Thymus (tissue), 11 donors: ENCODE results near the gene ATXN1. TPM values are rescaled to one million over a fixed set of nuclear protein-coding genes. Genes with fewer than 3 reads are reported as not detected.

Source experiments
- DNase-seq, 9 donors: peaks; one replicate each; pipeline ENCODE4 v3.0.0-alpha.2; 2013; ENCODE audit warnings: low spot score in 9 of 9, low read depth in 6 of 9, missing footprints in 1 of 9
- H3K27ac ChIP-seq, 2 donors: one replicate each; pipeline ENCODE4 v1.5.1; 2013; ENCODE audit warnings: control low read depth in 1 of 2, low read depth in 1 of 2, low read length in 1 of 2, mild to moderate bottlenecking in 1 of 2, moderate library complexity in 1 of 2
- H3K27me3 ChIP-seq, 2 donors: one replicate each; pipeline ENCODE4 v1.5.1; 2013; ENCODE audit warnings: low read length in 1 of 2; ENCODE audit not compliant: control insufficient read depth in 2 of 2, insufficient read depth in 1 of 2
- H3K36me3 ChIP-seq, 2 donors: one replicate each; pipeline ENCODE4 v1.5.1; 2013; ENCODE audit warnings: low read length in 1 of 2, mild to moderate bottlenecking in 1 of 2, moderate library complexity in 1 of 2; ENCODE audit not compliant: control insufficient read depth in 2 of 2, insufficient read depth in 2 of 2
- H3K4me1 ChIP-seq, 2 donors: one replicate each; pipeline ENCODE4 v1.5.1; 2013; ENCODE audit warnings: low read length in 2 of 2; ENCODE audit not compliant: control insufficient read depth in 2 of 2, insufficient read depth in 2 of 2
- H3K4me3 ChIP-seq, 2 donors: one replicate each; pipeline ENCODE4 v1.5.1; 2013; ENCODE audit warnings: low read length in 2 of 2, control low read depth in 1 of 2, mild to moderate bottlenecking in 1 of 2
- H3K9me3 ChIP-seq, 2 donors: one replicate each; pipeline ENCODE4 v1.5.1; 2013; ENCODE audit warnings: low read length in 1 of 2, mild to moderate bottlenecking in 1 of 2; ENCODE audit not compliant: control insufficient read depth in 2 of 2, insufficient read depth in 1 of 2
- WGBS: extraction: QIAGEN DNeasy Blood & Tissue Kit; methylation state at CpG from one replicate; pipeline ENCODE4 v1.1.7; 2013; 5-methylcytosine and 5-hydroxymethylcytosine counted together
- polyA plus RNA-seq: library from polyadenylated mRNA; stranded (reverse); fragments of 200-250 nt; gene quantifications from one replicate; pipeline ENCODE4 v1.2.3, GENCODE V29; 2013
- total RNA-seq: library from RNA; stranded (reverse); fragments of 120-200 nt; gene quantifications from one replicate; pipeline ENCODE4 v1.2.4, GENCODE V29; 2013
- donor health status: healthy.

The ATXN1 gene
- total and polyA plus RNA-seq, 2 donors: 6.8 to 7.1 TPM

GRCh38 chr6:16305246-16305725 lies 456.0 kb downstream of the ATXN1 start:
- no peak overlapping the region for H3K27ac ChIP-seq
- DNase-seq: no peak
- H3K36me3 ChIP-seq: peaks cover 0 to 3% of the 10 kb centered on the region in 2 donors
- H3K4me1 ChIP-seq: no peaks in the 10 kb centered on the region
- 83% methylated on average over 7 of the region's 7 CpGs for WGBS
- no peak overlapping the region for H3K4me3 ChIP-seq
- H3K27me3 ChIP-seq: peaks cover 0 to 10% of the 10 kb centered on the region in 2 donors
- no peaks in the 10 kb centered on the region for H3K9me3 ChIP-seq

- no peak for DNase-seq
- no peak overlapping the region for H3K4me3 ChIP-seq
- H3K27me3 ChIP-seq: peaks cover 0 to 10% of the 10 kb centered on the region in 2 donors
- H3K9me3 ChIP-seq: no peaks in the 10 kb centered on the region
- no peak overlapping the region for H3K27ac ChIP-seq
- H3K4me1 ChIP-seq: peaks cover 0 to 6% of the 10 kb centered on the region in 2 donors
- 97% methylated on average over 27 of the region's 27 CpGs for WGBS
- H3K36me3 ChIP-seq: peaks cover 0 to 3% of the 10 kb centered on the region in 2 donors
These were observed 458.3 kb downstream of the ATXN1 start for GRCh38 chr6:16302721-16303552.

GRCh38 chr6:16301511-16301910 lies 459.7 kb downstream of the ATXN1 start:
- Histone ChIP-seq H3K27me3 (peaks cover 0 to 9% of the 10 kb centered on the region in 2 donors), H3K4me1 (peaks cover 0 to 6% of the 10 kb centered on the region in 2 donors), H3K9me3 (no peaks in the 10 kb centered on the region), H3K4me3 (no peak overlapping the region), H3K27ac (no peak overlapping the region), H3K36me3 (peaks cover 0 to 3% of the 10 kb centered on the region in 2 donors)
- no peak for DNase-seq
- WGBS: 94% methylated on average over 7 of the region's 7 CpGs

DNA sequence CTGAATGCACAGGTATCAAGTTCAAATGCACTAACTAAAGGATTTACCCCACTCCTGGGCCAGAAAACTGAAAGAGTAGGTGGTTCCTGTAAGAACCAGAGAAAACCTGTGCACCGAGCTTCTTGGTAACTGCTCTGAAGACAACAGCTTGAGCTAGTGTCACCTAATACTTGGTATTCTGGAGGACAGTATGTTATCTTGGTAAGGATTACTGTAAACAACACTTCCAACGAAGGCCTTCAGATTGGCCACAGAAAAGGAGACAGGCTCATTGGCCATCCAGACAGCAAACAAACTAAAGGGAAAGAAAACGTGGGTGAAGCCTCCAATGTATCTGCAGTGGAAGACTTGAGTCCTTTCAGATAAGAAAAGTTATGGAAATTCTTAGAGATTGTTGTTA lies 461.4 kb downstream of the ATXN1 start:
- H3K36me3 ChIP-seq: no peaks in the 10 kb centered on the region
- no peaks in the 10 kb centered on the region for H3K9me3 ChIP-seq
- WGBS: 95% methylated on average over 3 of the region's 3 CpGs
- H3K4me1 ChIP-seq: peaks cover 0 to 6% of the 10 kb centered on the region in 2 donors
- no peaks in the 10 kb centered on the region for H3K27me3 ChIP-seq
- DNase-seq: no peak
- no peak overlapping the region for H3K27ac ChIP-seq
- H3K4me3 ChIP-seq: no peak overlapping the region

DNA sequence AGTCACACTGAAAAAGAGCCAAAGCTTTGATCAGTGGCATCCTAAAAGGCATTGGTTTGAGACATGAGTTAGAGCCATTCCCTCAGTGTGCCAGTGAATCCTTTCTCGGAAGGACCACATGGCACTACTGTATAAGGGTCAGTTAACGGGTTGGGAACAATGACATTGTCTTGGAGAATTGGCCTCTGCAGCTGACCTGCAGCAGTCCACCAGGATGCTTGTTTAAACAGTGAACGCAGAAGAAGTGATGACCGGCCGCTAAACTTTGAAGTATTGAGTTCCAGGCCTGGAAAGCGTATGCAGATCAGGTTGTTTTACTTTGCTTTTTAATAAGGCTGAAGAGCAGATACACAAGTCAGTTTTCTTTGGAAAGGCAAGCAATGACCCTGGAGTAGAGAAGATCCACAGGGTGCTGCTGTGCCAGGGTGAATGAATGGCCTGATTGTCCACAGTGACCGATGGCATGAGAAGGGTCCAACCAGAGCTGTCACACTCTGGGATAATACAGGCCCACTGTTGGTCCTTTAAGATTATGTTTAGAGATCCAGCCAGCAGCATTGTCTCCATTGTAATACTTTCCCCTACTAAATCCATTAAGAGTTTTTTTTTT lies 465.1 kb downstream of the ATXN1 start:
- Histone ChIP-seq H3K9me3 (no peaks in the 10 kb centered on the region), H3K27me3 (no peaks in the 10 kb centered on the region), H3K4me3 (no peak overlapping the region), H3K4me1 (peaks cover 0 to 6% of the 10 kb centered on the region in 2 donors), H3K36me3 (no peaks in the 10 kb centered on the region), H3K27ac (no peak overlapping the region)
- 98% methylated on average over 7 of the region's 7 CpGs for whole genome bisulfite sequencing
- DNase-seq: no peak

DNA sequence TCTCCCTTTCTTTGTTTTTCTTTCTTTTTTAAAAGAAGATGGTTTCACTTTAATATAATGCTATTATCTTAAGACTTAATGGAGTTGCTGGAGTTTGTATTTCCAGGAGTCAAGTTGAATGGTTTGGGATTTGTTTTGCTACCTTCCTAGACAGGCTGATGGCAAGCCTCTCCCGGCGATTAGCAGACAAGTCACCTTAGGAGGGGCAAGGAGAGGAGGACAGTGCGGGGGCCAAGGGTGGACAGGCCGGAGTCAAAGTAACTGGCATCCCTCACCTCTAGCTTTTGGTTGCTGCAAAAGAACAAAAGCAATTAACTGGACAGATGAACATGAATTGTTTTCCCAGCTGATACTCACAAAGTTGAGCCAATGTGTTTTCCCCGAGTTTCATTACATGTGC lies 465.8 kb downstream of the ATXN1 start:
- Histone ChIP-seq H3K4me3 (no peak overlapping the region), H3K27me3 (no peaks in the 10 kb centered on the region), H3K27ac (no peak overlapping the region), H3K4me1 (peaks cover 0 to 6% of the 10 kb centered on the region in 2 donors), H3K36me3 (no peaks in the 10 kb centered on the region), H3K9me3 (no peaks in the 10 kb centered on the region)
- no peak for DNase-seq
- 96% methylated on average over 5 of the region's 5 CpGs for WGBS

GRCh38 chr6:16295060-16295459 lies 466.2 kb downstream of the ATXN1 start:
- 97% methylated on average over 15 of the region's 15 CpGs for WGBS
- peaks cover 0 to 6% of the 10 kb centered on the region in 2 donors for H3K4me1 ChIP-seq
- no peak overlapping the region for H3K27ac ChIP-seq
- H3K4me3 ChIP-seq: no peak overlapping the region
- DNase-seq: no peak
- no peaks in the 10 kb centered on the region for H3K9me3 ChIP-seq
- H3K36me3 ChIP-seq: no peaks in the 10 kb centered on the region
- H3K27me3 ChIP-seq: no peaks in the 10 kb centered on the region

DNA sequence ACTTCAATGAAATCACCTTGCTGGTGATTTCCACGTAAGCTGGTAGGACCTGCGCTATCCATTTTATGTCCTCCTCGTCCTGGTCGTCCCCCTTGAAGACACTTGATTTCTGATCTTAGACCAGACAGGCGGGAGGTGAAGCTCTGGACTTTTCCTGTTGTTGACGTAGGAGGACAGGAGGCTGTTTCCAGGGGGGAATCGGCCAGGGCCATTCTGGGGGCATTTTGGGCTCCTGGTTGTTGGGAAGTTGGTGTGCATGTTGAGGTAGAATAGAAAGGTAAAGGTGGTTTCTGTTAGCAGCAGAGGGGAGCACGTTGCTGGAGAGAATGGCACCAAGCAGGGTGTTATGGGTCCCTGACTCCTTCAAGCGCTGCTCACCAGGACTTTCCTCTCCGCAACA lies 466.9 kb downstream of the ATXN1 start:
- Histone ChIP-seq H3K27me3 (no peaks in the 10 kb centered on the region), H3K4me1 (peaks cover 0 to 6% of the 10 kb centered on the region in 2 donors), H3K4me3 (no peak overlapping the region), H3K36me3 (no peaks in the 10 kb centered on the region), H3K27ac (no peak overlapping the region), H3K9me3 (no peaks in the 10 kb centered on the region)
- DNase-seq: no peak
- 96% methylated on average over 10 of the region's 10 CpGs for WGBS

- no peak overlapping the region for H3K27ac ChIP-seq
- no peak for DNase-seq
- no peaks in the 10 kb centered on the region for H3K36me3 ChIP-seq
- no peaks in the 10 kb centered on the region for H3K27me3 ChIP-seq
- WGBS: 93% methylated on average over 8 of the region's 8 CpGs
- no peaks in the 10 kb centered on the region for H3K9me3 ChIP-seq
- no peak overlapping the region for H3K4me3 ChIP-seq
- peaks cover 0 to under 1% of the 10 kb centered on the region in 2 donors for H3K4me1 ChIP-seq
These were observed 468.3 kb downstream of the ATXN1 start for GRCh38 chr6:16292942-16293341.
